Liver (tissue), 9 donors: ENCODE results near the gene TTLL7. TPM values are rescaled to one million over a fixed set of nuclear protein-coding genes. Genes with fewer than 3 reads are reported as not detected.

ENCODE experiments used
- DNase-seq: peaks from one replicate; pipeline ENCODE4 v3.0.0-alpha.2; 2017; ENCODE audit warnings: low spot score
- H3K27ac ChIP-seq, 2 donors: one replicate each; pipeline ENCODE4 v1.7.0; 2013; ENCODE audit warnings: inconsistent platforms in 2 of 2, low read length in 2 of 2, control low read depth in 1 of 2, low read depth in 1 of 2, mild to moderate bottlenecking in 1 of 2
- H3K27me3 ChIP-seq, 4 donors: one replicate each; pipeline versions ENCODE4 v1.6.1 to v1.7.0; 2013; ENCODE audit warnings: low read length in 3 of 4, inconsistent platforms in 1 of 4, mild to moderate bottlenecking in 1 of 4, moderate library complexity in 1 of 4; ENCODE audit not compliant: control insufficient read depth in 4 of 4, insufficient read depth in 4 of 4
- H3K36me3 ChIP-seq, 4 donors: one replicate each; pipeline versions ENCODE4 v1.6.1 to v1.7.0; 2013; ENCODE audit warnings: low read length in 3 of 4, mild to moderate bottlenecking in 3 of 4, low read depth in 1 of 4, moderate library complexity in 1 of 4; ENCODE audit not compliant: control insufficient read depth in 4 of 4, insufficient read depth in 3 of 4
- H3K4me1 ChIP-seq, 4 donors: one replicate each; pipeline versions ENCODE4 v1.6.1 to v1.7.0; 2013; ENCODE audit warnings: low read length in 3 of 4, mild to moderate bottlenecking in 3 of 4, moderate library complexity in 1 of 4; ENCODE audit not compliant: control insufficient read depth in 4 of 4, insufficient read depth in 4 of 4
- H3K4me3 ChIP-seq, 3 donors: one replicate each; pipeline versions ENCODE4 v1.6.1 to v1.7.0; 2013; ENCODE audit warnings: low read length in 3 of 3, control low read depth in 1 of 3, low read depth in 1 of 3, mild to moderate bottlenecking in 1 of 3
- H3K9ac ChIP-seq, 2 donors: one replicate each; pipeline ENCODE4 v1.7.0; 2013; ENCODE audit warnings: low read length in 2 of 2, mild to moderate bottlenecking in 2 of 2, moderate library complexity in 2 of 2, control low read depth in 1 of 2, low read depth in 1 of 2
- H3K9me3 ChIP-seq, 4 donors: one replicate each; pipeline versions ENCODE4 v1.6.1 to v1.7.0; 2013; ENCODE audit warnings: low read length in 3 of 4; ENCODE audit not compliant: control insufficient read depth in 4 of 4
- ATF3 ChIP-seq: IDR thresholded peaks from 2 replicates; pipeline ENCODE4 v1.6.1; 2016; ENCODE audit warnings: antibody characterized with exemption
- CTCF ChIP-seq: fragments of 150-350 bp; IDR thresholded peaks from 2 replicates; pipeline ENCODE4 v1.5.1; 2017; ENCODE audit warnings: improper control_type of control experiment, low read depth, low read length; ENCODE audit not compliant: missing input control
- FOXA1 ChIP-seq: IDR thresholded peaks from 2 replicates; pipeline ENCODE4 v1.6.1; 2016; ENCODE audit warnings: antibody characterized with exemption
- FOXA2 ChIP-seq: IDR thresholded peaks from 2 replicates; pipeline ENCODE4 v1.6.1; 2016; ENCODE audit warnings: antibody characterized with exemption
- HNF4A ChIP-seq, 2 donors: conservative IDR thresholded peaks; 2 replicates each; pipeline ENCODE4 v1.6.1; 2016; ENCODE audit warnings: antibody characterized with exemption in 2 of 2, mild to moderate bottlenecking in 2 of 2
- HNF4G ChIP-seq: IDR thresholded peaks from 2 replicates; pipeline ENCODE4 v1.6.1; 2016; ENCODE audit warnings: antibody characterized with exemption
- MAX ChIP-seq: IDR thresholded peaks from 2 replicates; pipeline ENCODE4 v1.6.1; 2016; ENCODE audit warnings: antibody characterized with exemption
- NR2F2 ChIP-seq: IDR thresholded peaks from 2 replicates; pipeline ENCODE4 v1.6.1; 2016; ENCODE audit warnings: antibody characterized with exemption
- RAD21 ChIP-seq, 2 donors: IDR thresholded peaks; 2 replicates each; pipeline ENCODE4 v1.6.1; 2016; ENCODE audit warnings: antibody characterized with exemption in 2 of 2, mild to moderate bottlenecking in 2 of 2
- REST ChIP-seq: IDR thresholded peaks from 2 replicates; pipeline ENCODE4 v1.6.1; 2016; ENCODE audit warnings: antibody characterized with exemption, mild to moderate bottlenecking
- SP1 ChIP-seq: IDR thresholded peaks from 2 replicates; pipeline ENCODE4 v1.6.1; 2018; ENCODE audit warnings: antibody characterized with exemption, mild to moderate bottlenecking
- YY1 ChIP-seq: IDR thresholded peaks from 2 replicates; pipeline ENCODE4 v1.6.1; 2016; ENCODE audit warnings: antibody characterized with exemption, mild to moderate bottlenecking
- ZBTB33 ChIP-seq: IDR thresholded peaks from 2 replicates; pipeline ENCODE4 v1.6.1; 2016; ENCODE audit warnings: antibody characterized with exemption
- WGBS: extraction: QIAGEN DNeasy Blood & Tissue Kit; methylation state at CpG from one replicate; pipeline ENCODE4 v1.1.7; 2013; 5-methylcytosine and 5-hydroxymethylcytosine counted together
- polyA plus RNA-seq, 2 donors: library from polyadenylated mRNA; stranded (reverse) in 1 of 2; unstranded in 1 of 2; fragments of 200-250 nt in 1 of 2; fragments of >200 nt in 1 of 2; fragmentation: Nextera tagmentation in 1 of 2; extraction: Ambion mirVana in 1 of 2; gene quantifications; one replicate each; pipeline versions ENCODE4 v1.2.1 to v1.2.3, GENCODE V29; 2013 to 2015
- total RNA-seq, 2 donors: library from RNA; depleted of rRNA; stranded (reverse); fragments of >200 nt; gene quantifications; one replicate each; pipeline ENCODE4 v1.2.3, GENCODE V29; 2014
- donor health status: healthy.
- donor health status: healthy.
- donor health status: healthy.
- donor health status: healthy.
- donor health status: healthy.

The TTLL7 gene
- total and polyA plus RNA-seq, 4 donors = 1.1 to 6.0 (median 1.9) TPM

GRCh38 chr1:83857716-83858115, 141.2 kb downstream of the TTLL7 start (continued):
- TF ChIP-seq ZBTB33 = no peak

GRCh38 chr1:83857103-83857502, 141.8 kb downstream of the TTLL7 start:
- TF ChIP-seq CTCF (peak; percentile 42), FOXA2 (no peak), MAX (no peak), RAD21 (IDR thresholded peaks at IDR 0.05) (peak; percentile 80 to 83), NR2F2 (no peak), HNF4A (conservative IDR thresholded peaks at IDR 0.05) (no peak), ATF3 (no peak), YY1 (peak; percentile 47)
- 86% methylated on average over 1 of the region's 1 CpG for WGBS
- Histone ChIP-seq H3K9ac (no peak overlapping the region), H3K9me3 (no peaks in the 10 kb centered on the region), H3K36me3 (no peaks in the 10 kb centered on the region), H3K4me3 (no peak overlapping the region), H3K27me3 (no peaks in the 10 kb centered on the region), H3K27ac (no peak overlapping the region), H3K4me1 (peaks cover 0 to 21% (median 9%) of the 10 kb centered on the region in 4 donors)
- no peak for DNase-seq

- 90% methylated on average over 2 of the region's 2 CpGs for WGBS
- H3K4me1 ChIP-seq = peaks cover 0 to 18% (median 9%) of the 10 kb centered on the region in 4 donors
- peak overlapping the region in 1 of 2 donors; percentile 19 for H3K9ac ChIP-seq
- H3K36me3 ChIP-seq = no peaks in the 10 kb centered on the region
- H3K27ac ChIP-seq = no peak overlapping the region
- no peak overlapping the region for H3K4me3 ChIP-seq
- no peaks in the 10 kb centered on the region for H3K27me3 ChIP-seq
- no peaks in the 10 kb centered on the region for H3K9me3 ChIP-seq
- DNase-seq = no peak
- no peak for TF ChIP-seq REST
- TF ChIP-seq CTCF = no peak
- no peak for TF ChIP-seq SP1
- TF ChIP-seq FOXA1 = no peak
- no peak for TF ChIP-seq ATF3
- no peak for TF ChIP-seq NR2F2
- TF ChIP-seq MAX = no peak
- no peak for TF ChIP-seq HNF4G
Measured at GRCh38 chr1:83856381-83856780, 142.6 kb downstream of the TTLL7 start.
